ENCODE measurements around the gene OSBPL1A. TPM values are rescaled to one million over a fixed set of nuclear protein-coding genes. Genes with fewer than 3 reads are reported as not detected.

OSBPL1A gene
- total RNA-seq, 8 experiments from 2014 or later: 15.2 to 42.4 (median 23.9) TPM

DNA sequence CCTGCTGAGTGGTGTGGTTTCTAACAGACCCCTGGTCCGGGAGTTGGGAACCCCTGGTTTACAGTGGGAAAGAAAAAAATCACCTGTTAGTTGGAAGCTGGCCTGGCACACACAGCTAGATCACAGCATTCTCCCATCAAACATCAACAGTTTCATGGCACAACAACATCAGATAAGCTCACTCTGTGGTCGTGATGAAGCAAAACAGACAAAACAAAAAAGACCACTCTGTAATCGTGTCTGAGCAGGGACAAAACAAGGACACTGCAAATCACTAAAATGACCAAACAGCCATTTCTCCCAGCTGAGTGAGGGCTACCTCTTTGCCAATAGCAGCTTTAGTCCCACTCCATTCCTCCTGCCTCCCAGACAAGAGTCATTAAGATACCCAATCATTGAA is 19.9 kb upstream of the OSBPL1A start:
- Histone ChIP-seq H3K27ac (no peak overlapping the region), H3K4me3 (no peak overlapping the region), H3K4me1 (replicated peaks in 1 of 2) (no peaks in the 10 kb centered on the region)
- in situ Hi-C loops (cut with MboI; ENCODE audit: low pct_unique_long_range_greater_than_20kb in 2 of 9, low sequenced_read_pairs in 9 of 9, unreplicated experiment in 9 of 9): no loop called here
- WGBS, 10 experiments: 10 to 81% (median 56%) methylated on average over 1 to 3 of the region's 3 CpGs; no CpG with 5 or more reads in 3 of the 10 experiments
- ATAC-seq (replicated peaks in 6 of 8): no peak

DNA sequence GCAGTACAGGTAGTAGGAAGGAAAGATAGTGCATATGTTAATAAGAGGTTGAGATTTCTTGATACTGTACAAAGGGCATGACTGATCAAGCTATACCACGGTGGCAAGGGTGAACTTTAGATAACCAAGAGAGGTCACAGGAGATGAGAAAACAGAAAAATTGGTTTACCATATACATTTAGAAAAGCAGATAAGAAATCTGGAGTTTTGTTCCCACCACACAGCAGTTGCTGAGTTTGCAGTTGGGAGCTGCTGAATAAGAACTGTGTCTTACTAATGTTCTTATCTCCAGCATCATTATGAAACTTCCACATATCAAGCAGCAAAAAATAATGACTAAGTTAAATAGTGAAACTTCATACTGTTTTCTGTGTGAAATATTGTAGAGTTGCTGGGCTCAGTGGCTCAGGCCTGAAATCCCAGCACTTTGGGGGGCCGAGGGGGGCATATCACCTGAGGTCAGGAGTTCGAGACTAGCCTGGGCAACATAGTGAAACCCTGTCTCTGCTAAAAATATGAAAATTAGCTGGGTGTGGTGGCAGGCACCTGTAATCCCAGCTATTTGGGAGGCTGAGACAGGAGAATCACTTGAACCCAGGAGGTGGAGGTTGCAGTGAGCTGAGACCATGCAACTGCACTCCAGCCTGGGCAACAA is 16.9 kb upstream of the OSBPL1A start:
- Histone ChIP-seq H3K4me1 (replicated peaks in 1 of 2) (no peaks in the 10 kb centered on the region), H3K27ac (no peak overlapping the region), H3K4me3 (no peak overlapping the region)
- in situ Hi-C loops (cut with MboI; ENCODE audit: low pct_unique_long_range_greater_than_20kb in 2 of 9, low sequenced_read_pairs in 9 of 9, unreplicated experiment in 9 of 9): no loop called here
- 4 to 100% (median 91%) methylated on average over 1 to 3 of the region's 3 CpGs for WGBS, 10 experiments
- no peak for ATAC-seq (replicated peaks in 6 of 8)

DNA sequence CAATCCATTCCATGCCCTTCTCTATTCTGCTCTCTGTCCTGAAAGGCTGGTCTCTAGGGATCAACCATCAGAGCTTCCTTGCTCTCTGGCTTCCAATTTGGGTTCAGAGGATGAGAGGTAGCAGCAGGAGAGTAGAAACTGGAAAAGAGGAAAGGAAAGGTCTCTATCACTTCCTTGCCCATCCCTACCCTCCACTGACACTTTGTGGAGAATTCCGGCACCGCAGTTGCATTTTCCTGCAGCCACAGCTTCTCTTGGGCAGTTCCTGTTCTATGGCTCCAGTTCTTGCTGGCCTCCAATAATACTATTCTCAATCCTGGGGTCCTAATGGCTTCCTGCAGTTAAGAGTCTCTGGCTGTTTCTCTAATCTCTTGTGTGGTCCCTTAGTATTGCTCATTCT is 15.5 kb upstream of the OSBPL1A start:
- 10 to 93% (median 55%) methylated on average over 2 of the region's 2 CpGs; no CpG with 5 or more reads in 5 of the 10 experiments for WGBS, 10 experiments
- H3K27ac ChIP-seq: no peak overlapping the region
- H3K4me1 ChIP-seq (replicated peaks in 1 of 2): no peaks in the 10 kb centered on the region
- in situ Hi-C loops (cut with MboI; ENCODE audit: low pct_unique_long_range_greater_than_20kb in 2 of 9, low sequenced_read_pairs in 9 of 9, unreplicated experiment in 9 of 9): no loop called here
- no peak overlapping the region for H3K4me3 ChIP-seq
- ATAC-seq (replicated peaks in 6 of 8): peak in 3 of 8 experiments; percentile 48 to 69 (median 53)

DNA sequence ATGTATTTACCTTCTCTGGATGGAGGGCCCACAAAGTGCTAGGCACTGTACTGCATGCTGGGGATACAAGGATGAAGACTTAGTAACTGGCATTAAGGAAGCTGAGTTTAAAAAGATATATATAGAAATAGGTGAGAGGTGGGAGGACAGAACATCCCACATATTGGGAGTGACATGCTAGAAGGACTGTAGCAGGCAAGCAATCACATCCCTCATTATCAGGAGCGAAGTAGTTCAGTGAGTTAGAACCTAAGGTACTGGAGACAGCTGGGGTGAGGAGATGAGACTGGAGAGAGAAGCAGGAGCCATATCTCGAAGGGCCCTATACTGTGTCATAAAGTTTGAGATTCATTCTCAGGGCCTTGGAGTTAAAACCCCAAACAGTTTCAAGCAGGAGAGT is 10.9 kb upstream of the OSBPL1A start:
- no peak for ATAC-seq (replicated peaks in 6 of 8)
- Histone ChIP-seq H3K4me1 (replicated peaks in 1 of 2) (no peaks in the 10 kb centered on the region), H3K4me3 (no peak overlapping the region), H3K27ac (no peak overlapping the region)
- WGBS, 10 experiments: 13 to 90% (median 79%) methylated on average over 1 to 2 of the region's 2 CpGs; no CpG with 5 or more reads in 2 of the 10 experiments
- in situ Hi-C loops (cut with MboI; ENCODE audit: low pct_unique_long_range_greater_than_20kb in 2 of 9, low sequenced_read_pairs in 9 of 9, unreplicated experiment in 9 of 9): no loop called here

DNA sequence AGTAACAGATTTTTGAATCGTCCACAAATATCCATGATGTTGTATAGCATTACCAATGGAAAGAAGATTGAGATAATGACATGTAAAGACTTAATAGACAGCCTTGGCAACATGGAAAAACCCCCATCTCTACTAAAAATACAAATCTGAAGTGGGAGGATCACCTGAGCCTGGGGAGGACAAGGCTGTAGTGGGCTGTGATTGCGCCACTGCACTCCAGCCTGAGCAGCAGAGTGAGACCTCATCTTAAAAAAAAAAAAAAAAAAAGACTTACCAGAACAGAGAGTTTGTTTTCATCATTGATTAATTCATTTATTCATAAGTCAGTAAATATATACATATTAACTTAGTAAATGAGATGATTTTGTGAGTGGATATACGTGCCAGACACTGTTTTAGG is 7.0 kb upstream of the OSBPL1A start:
- Histone ChIP-seq H3K4me1 (replicated peaks in 1 of 2) (peaks cover 0 to 3% of the 10 kb centered on the region in 2 donors), H3K4me3 (no peak overlapping the region), H3K27ac (no peak overlapping the region)
- in situ Hi-C loops (cut with MboI; ENCODE audit: low pct_unique_long_range_greater_than_20kb in 2 of 9, low sequenced_read_pairs in 9 of 9, unreplicated experiment in 9 of 9): no loop called here
- ATAC-seq (replicated peaks in 6 of 8): no peak
- WGBS, 10 experiments: 50 to 100% (median 92%) methylated on average over 2 to 3 of the region's 3 CpGs

DNA sequence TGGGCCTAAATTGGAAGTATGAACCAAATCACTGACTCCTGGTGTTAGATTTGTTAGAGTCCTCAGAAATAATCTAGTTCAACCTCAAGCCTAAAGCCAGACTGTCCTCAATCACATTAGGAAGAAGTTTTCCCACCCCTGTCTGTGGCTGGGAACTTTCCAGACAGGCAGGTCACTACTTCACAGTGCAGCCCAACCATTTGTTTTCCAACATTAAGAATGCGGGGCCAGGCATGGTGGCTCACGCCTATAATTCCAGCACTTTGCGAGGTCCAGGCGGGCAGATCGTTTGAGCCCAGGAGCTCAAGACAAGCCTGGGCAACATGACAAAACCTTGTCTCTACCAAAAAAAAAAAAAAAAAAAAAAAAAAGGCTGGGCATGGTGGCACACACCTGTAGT is 5.5 kb upstream of the OSBPL1A start:
- peaks cover 3 to 9% of the 10 kb centered on the region in 2 donors for H3K4me1 ChIP-seq (replicated peaks in 1 of 2)
- no peak for ATAC-seq (replicated peaks in 6 of 8)
- no peak overlapping the region for H3K4me3 ChIP-seq
- no peak overlapping the region for H3K27ac ChIP-seq
- in situ Hi-C loops (cut with MboI; ENCODE audit: low pct_unique_long_range_greater_than_20kb in 2 of 9, low sequenced_read_pairs in 9 of 9, unreplicated experiment in 9 of 9): no loop called here
- 40 to 100% (median 88%) methylated on average over 1 to 5 of the region's 5 CpGs; no CpG with 5 or more reads in 6 of the 10 experiments for WGBS, 10 experiments

DNA sequence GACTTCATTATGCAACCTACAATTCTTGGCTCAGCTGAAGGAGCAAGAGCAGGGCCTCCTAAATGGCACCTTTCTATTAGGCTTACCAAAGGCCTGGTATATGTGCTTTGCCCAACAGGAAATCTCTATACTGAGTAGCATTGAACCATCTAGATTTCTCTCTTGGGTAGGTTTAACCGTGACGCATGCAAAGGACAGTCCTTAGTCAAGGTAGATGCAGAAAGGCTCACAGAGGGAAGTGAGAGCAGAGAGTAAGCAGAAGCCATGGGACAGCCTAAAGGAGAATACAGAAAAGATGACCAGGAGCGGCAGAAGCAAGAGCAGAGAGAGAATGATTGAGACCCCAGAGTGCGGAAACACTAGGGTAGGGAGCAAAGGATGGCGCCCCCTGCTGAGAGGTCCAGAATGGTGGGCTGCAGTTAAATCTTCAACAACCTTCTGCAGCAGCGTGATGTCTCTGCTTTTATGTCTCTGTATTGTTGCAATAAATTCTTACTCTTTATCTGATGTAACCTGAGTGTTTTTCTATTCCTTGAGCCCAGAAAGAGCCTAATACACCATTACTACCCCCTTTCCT is 4.7 kb upstream of the OSBPL1A start:
- 0 to 100% (median 75%) methylated on average over 1 to 6 of the region's 6 CpGs for WGBS, 10 experiments
- in situ Hi-C loops (cut with MboI; ENCODE audit: low pct_unique_long_range_greater_than_20kb in 2 of 9, low sequenced_read_pairs in 9 of 9, unreplicated experiment in 9 of 9): no loop called here

DNA sequence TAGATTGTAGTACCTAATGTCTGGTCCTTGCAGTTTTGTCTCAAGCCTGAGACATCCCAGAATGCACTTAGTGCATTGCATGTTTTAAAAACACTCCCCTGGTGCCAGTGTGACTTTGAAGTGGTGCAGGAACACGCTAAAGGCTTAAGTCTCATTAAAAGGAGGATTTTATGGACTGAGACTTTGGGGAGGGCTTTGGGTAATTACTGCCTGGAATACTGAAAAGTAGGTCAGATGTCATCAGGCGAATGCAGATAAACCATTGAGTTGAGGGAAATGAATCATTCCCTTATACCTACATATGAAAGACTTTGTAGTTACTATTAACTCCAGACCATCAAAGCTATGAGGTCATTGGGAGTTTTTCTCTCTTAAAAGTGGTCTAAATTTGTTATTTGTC is 3.0 kb upstream of the OSBPL1A start:
- WGBS, 10 experiments: 36 to 100% (median 64%) methylated on average over 1 to 2 of the region's 2 CpGs; no CpG with 5 or more reads in 2 of the 10 experiments
- in situ Hi-C loops (cut with MboI; ENCODE audit: low pct_unique_long_range_greater_than_20kb in 2 of 9, low sequenced_read_pairs in 9 of 9, unreplicated experiment in 9 of 9): no loop called here
- no peak for ATAC-seq (replicated peaks in 6 of 8)

More for the DNA sequence above, 4.7 kb upstream of the OSBPL1A start:
- H3K4me3 ChIP-seq: no peak overlapping the region
- H3K4me1 ChIP-seq (replicated peaks in 1 of 2): peaks cover 3 to 9% of the 10 kb centered on the region in 2 donors
- H3K27ac ChIP-seq: no peak overlapping the region
- no peak for ATAC-seq (replicated peaks in 6 of 8)

DNA sequence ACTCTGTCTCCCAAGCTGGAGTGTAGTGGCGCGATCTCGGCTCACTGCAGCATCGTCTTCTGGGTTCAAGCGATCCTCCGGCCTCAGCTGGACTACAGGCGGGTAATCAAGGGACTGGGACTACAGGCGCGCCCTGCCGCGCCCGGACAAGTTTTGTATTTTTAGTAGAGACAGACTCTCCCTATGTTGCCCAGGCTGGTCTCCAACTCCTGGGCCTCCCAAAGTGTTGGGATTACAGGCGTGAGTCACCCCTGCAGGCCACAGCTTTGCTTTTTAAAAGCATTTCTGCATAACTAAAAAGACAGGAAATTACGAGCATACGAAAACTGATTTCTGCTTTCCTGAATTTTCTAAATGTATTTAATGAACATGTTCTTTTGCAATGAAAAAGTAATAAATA is 916 bp upstream of the OSBPL1A start:
- WGBS, 10 experiments: 20 to 90% (median 45%) methylated on average over 1 to 15 of the region's 15 CpGs; no CpG with 5 or more reads in 2 of the 10 experiments
- H3K27ac ChIP-seq: no peak overlapping the region
- H3K4me1 ChIP-seq (replicated peaks in 1 of 2): peaks cover 17% of the 10 kb centered on the region in 2 donors
- peak overlapping the region; percentile 65 to 93 (median 70) for H3K4me3 ChIP-seq
- ATAC-seq (replicated peaks in 6 of 8): peak in 2 of 8 experiments; percentile 2 to 25
- in situ Hi-C loops (cut with MboI; ENCODE audit: low pct_unique_long_range_greater_than_20kb in 2 of 9, low sequenced_read_pairs in 9 of 9, unreplicated experiment in 9 of 9): no loop called here

More for the DNA sequence above, 3.0 kb upstream of the OSBPL1A start:
- Histone ChIP-seq H3K4me3 (no peak overlapping the region), H3K4me1 (replicated peaks in 1 of 2) (peaks cover 9 to 17% of the 10 kb centered on the region in 2 donors), H3K27ac (no peak overlapping the region)

DNA sequence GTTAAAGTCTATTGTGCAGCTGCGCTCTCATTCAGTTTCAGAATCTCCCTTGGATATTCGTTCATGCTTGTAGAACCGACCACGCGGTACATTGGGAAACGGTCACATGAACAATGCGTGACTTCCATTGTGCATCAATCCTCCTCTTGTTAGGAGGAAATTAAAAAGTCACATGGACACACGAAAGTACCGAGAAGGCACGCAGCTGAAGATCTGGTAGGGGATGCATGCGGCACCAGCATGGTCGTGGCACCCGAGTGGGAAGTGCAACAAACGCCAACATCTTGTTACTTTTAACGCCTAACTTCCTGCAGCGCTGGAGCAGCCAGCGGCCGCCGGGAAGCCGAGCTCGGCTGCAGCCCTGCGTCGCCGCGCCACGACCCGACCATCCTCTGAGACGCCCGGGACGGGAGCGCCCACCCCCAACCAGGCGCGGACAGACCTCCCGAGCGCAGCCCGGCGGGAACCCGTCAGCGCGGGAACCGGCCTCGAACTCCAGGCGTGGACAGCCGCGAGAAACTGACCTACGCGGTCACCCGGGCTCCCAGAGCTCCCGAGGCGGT is 412 bp downstream of the OSBPL1A start:
- peak; percentile 36 to 66 (median 60) for ATAC-seq (replicated peaks in 6 of 8)
- Histone ChIP-seq H3K27ac (peak overlapping the region; percentile 90 to 93), H3K4me3 (peak overlapping the region; percentile 65 to 93 (median 70)), H3K4me1 (replicated peaks in 1 of 2) (peaks cover 17% of the 10 kb centered on the region in 2 donors)
- 0 to 4% (median 0%) methylated on average over 1 to 20 of the region's 50 CpGs; no CpG with 5 or more reads in 1 of the 10 experiments for WGBS, 10 experiments
- in situ Hi-C loops (cut with MboI; ENCODE audit: low pct_unique_long_range_greater_than_20kb in 2 of 9, low sequenced_read_pairs in 9 of 9, unreplicated experiment in 9 of 9): no loop called here

DNA sequence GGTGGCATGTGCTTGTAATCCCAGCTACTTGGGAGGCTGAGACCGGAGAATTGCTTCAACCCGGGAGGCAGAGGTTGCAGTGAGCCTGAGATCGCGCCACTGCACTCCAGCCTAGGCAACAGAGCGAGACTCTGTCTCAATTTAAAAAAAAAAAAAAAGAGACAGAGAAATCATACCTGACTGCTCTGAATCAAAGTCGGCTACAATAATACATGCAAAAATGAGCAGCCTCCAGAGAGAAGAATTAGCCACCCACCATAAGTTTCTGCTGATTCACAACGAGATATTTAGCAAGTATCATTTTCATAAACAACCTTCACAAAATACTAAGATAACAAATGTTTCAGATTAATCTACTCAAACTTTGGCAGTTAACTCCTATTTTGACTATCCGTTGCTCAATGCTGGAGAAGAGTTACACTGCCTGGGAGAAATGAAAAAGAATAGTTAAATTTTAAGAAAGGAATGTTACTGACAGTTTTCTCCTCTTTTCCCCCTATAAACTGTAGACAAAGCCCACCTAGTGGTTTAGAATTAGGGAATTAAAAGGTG is 1.5 kb downstream of the OSBPL1A start:
- peak overlapping the region; percentile 28 to 93 for H3K27ac ChIP-seq
- H3K4me1 ChIP-seq (replicated peaks in 1 of 2): peaks cover 17% of the 10 kb centered on the region in 2 donors
- peak overlapping the region; percentile 65 to 93 (median 70) for H3K4me3 ChIP-seq
- WGBS, 10 experiments: 13 to 55% (median 35%) methylated on average over 3 to 8 of the region's 8 CpGs; no CpG with 5 or more reads in 2 of the 10 experiments
- ATAC-seq (replicated peaks in 6 of 8): no peak
- in situ Hi-C loops (cut with MboI; ENCODE audit: low pct_unique_long_range_greater_than_20kb in 2 of 9, low sequenced_read_pairs in 9 of 9, unreplicated experiment in 9 of 9): no loop called here

DNA sequence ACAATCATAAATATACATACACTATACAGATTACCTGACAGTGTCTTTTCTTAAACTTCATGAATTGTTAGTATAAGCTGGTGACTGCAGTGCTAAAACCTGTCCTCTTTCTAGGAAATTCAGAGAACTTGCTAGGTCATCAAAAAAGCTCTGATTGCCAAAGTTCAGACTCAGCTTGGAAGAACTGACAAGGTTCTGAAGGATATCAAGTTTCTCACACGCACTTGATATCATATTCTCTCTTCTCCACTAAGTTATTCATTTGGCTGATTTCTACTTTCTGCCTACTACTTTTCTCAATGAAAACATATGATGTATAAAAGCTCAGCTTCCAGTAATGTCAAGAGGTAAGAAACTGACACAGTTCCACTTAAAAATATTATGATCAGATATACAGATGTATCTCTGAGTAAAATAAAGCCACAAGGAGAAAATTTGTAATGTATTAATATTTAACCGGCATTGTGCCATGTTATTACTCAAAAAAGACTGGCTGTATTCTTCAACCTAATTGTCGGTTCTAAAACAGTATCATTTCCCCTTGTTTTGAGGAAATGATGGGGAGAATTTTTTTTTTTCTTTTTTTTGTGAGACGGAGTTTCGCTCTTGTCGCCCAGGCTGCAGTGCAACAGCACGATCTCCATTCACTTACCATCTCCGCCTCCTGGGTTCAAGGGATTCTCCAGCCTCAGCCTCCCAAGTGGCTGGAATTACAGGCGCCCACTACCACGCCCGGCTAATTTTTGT is 2.4 kb downstream of the OSBPL1A start:
- Histone ChIP-seq H3K4me1 (replicated peaks in 1 of 2) (peaks cover 14 to 17% of the 10 kb centered on the region in 2 donors), H3K27ac (no peak overlapping the region), H3K4me3 (no peak overlapping the region)
- in situ Hi-C loops (cut with MboI; ENCODE audit: low pct_unique_long_range_greater_than_20kb in 2 of 9, low sequenced_read_pairs in 9 of 9, unreplicated experiment in 9 of 9): no loop called here
- no peak for ATAC-seq (replicated peaks in 6 of 8)
- 33 to 100% (median 72%) methylated on average over 1 to 10 of the region's 11 CpGs; no CpG with 5 or more reads in 1 of the 10 experiments for WGBS, 10 experiments

DNA sequence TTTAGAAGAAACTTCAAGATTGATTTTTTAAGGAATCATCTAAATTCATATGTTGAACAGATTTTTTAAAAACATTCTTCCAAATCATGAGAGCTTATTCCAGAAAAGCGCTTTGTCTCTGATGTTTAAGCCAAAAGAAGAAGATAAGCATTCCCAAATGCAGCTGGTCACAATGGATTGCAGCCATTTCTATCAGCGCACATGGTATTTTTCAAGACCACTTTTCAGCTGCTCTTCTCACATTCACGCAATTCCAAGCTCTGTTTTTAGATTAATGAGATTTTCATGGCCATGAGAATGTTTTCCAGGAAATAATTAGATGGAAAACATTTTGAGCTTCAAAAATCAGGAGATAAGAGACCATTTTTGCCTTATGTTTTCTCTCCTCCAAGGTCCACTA is 8.7 kb downstream of the OSBPL1A start:
- ATAC-seq (replicated peaks in 6 of 8): no peak
- H3K27ac ChIP-seq: no peak overlapping the region
- no peaks in the 10 kb centered on the region for H3K4me1 ChIP-seq (replicated peaks in 1 of 2)
- WGBS, 10 experiments: 47 to 100% (median 77%) methylated on average over 1 to 3 of the region's 3 CpGs
- no peak overlapping the region for H3K4me3 ChIP-seq
- in situ Hi-C loops (cut with MboI; ENCODE audit: low pct_unique_long_range_greater_than_20kb in 2 of 9, low sequenced_read_pairs in 9 of 9, unreplicated experiment in 9 of 9): no loop called here
